Measurements from ENCODE around the gene USP24.

DNA sequence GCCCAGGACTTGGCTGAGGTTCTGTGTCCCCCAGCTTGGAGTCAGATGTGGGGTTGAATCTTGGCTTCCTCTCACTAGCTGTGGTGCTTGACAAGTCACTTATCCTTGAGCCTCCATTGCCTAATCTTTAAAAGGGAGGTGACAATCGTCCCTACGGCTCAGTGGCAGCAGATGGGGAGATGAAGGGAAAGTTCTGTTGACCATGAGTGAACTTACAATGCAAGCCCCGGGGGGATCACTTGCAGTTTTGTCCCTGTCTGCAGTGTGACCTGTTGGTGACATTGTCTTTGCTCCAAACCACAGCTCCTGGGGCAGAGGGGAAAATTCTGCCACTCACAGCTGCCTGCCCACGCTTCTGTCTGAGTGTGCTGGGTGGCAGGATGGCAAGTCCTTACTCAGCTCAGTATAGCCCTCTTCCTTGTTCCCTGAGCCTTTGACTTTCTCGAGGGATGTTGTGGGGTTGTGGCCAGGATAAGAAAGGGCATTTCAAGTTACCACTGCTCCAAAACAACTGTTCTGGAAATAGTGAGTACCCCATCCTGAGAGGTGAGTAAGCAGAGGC, 174.2 kb downstream of the USP24 start:
- TF ChIP-seq ZNF274 (IDR thresholded peaks at IDR 0.05; ENCODE audit: low read depth, low read length) (no peak), SUZ12 (IDR thresholded peaks at IDR 0.05; ENCODE audit: extremely low read depth, insufficient read depth, insufficient read length) (no peak)
